ENCODE results near the gene FABP3.
"Not testable (repeated sequence)": the region's sequence is repeated elsewhere in the genome, so short reads cannot be mapped to it uniquely, and the experiment has no call there.

The FABP3 gene

GRCh38 chr1:31389616-31390015 lies 16.7 kb upstream of the FABP3 start:
- no peaks in the 10 kb centered on the region for H3K4me1 ChIP-seq

GRCh38 chr1:31387612-31388011 lies 14.7 kb upstream of the FABP3 start:
- H3K9ac ChIP-seq, result no peak overlapping the region
- no peak overlapping the region for H3K4me3 ChIP-seq (ENCODE audit: low read depth, low read length)
- no peaks in the 10 kb centered on the region for H3K27me3 ChIP-seq (ENCODE audit: control insufficient read depth, insufficient read depth, low read length)
- H3K9me3 ChIP-seq (ENCODE audit: control insufficient read depth, low read length), result no peaks in the 10 kb centered on the region
- no peaks in the 10 kb centered on the region for H3K4me1 ChIP-seq
- no peak overlapping the region for H3K27ac ChIP-seq
- H3K4me2 ChIP-seq (ENCODE audit: low read length), result no peak overlapping the region
- no peak for TF ChIP-seq CTCF (IDR thresholded peaks at IDR 0.05)
- H3K79me2 ChIP-seq, result no peaks in the 10 kb centered on the region
- no peaks in the 10 kb centered on the region for H3K36me3 ChIP-seq (ENCODE audit: control insufficient read depth, insufficient read depth, low read length)
- no peak overlapping the region for H2AFZ ChIP-seq

More at GRCh38 chr1:31389616-31390015, 16.7 kb upstream of the FABP3 start:
- H3K4me2 ChIP-seq (ENCODE audit: low read length), result no peak overlapping the region
- H3K4me3 ChIP-seq (ENCODE audit: low read depth, low read length), result no peak overlapping the region
- H3K36me3 ChIP-seq (ENCODE audit: control insufficient read depth, insufficient read depth, low read length), result no peaks in the 10 kb centered on the region
- H3K9ac ChIP-seq, result no peak overlapping the region
- no peak for TF ChIP-seq CTCF (IDR thresholded peaks at IDR 0.05)
- no peaks in the 10 kb centered on the region for H3K9me3 ChIP-seq (ENCODE audit: control insufficient read depth, low read length)
- H3K27me3 ChIP-seq (ENCODE audit: control insufficient read depth, insufficient read depth, low read length), result no peaks in the 10 kb centered on the region
- no peak overlapping the region for H3K27ac ChIP-seq
- no peaks in the 10 kb centered on the region for H3K79me2 ChIP-seq
- H2AFZ ChIP-seq, result no peak overlapping the region

DNA sequence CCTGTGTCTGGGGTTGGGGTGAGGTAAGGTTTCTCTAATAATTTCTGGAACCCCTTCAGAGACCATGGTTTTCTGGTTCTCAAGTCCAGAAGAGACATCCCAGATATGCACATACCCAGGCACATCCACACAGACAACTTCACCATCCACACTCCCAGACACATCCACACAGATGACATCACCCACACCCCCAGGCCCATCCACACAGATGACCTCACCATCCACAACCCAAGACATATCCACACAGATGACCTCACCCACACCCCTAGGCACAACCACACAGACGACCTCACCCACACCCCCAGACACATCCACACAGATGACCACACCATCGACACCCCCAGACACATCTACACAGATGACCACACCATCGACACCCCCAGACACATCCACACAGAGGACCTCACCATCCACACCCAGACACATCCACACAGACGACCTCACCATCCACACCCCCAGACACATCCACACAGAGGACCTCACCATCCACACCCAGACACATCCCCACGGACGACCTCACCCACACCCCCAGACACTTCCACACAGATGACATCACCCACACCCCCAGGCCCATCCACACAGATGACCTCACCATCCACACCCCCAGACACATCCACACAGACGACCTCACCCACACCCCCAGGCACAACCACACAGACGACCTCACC lies 13.8 kb upstream of the FABP3 start:
- not testable (repeated sequence) for H3K79me2 ChIP-seq; H3K9ac ChIP-seq; H3K4me1 ChIP-seq; H3K36me3 ChIP-seq (ENCODE audit: control insufficient read depth, insufficient read depth, low read length); H2AFZ ChIP-seq; H3K27me3 ChIP-seq (ENCODE audit: control insufficient read depth, insufficient read depth, low read length); H3K27ac ChIP-seq; H3K4me3 ChIP-seq (ENCODE audit: low read depth, low read length); H3K4me2 ChIP-seq (ENCODE audit: low read length); H3K9me3 ChIP-seq (ENCODE audit: control insufficient read depth, low read length)

DNA sequence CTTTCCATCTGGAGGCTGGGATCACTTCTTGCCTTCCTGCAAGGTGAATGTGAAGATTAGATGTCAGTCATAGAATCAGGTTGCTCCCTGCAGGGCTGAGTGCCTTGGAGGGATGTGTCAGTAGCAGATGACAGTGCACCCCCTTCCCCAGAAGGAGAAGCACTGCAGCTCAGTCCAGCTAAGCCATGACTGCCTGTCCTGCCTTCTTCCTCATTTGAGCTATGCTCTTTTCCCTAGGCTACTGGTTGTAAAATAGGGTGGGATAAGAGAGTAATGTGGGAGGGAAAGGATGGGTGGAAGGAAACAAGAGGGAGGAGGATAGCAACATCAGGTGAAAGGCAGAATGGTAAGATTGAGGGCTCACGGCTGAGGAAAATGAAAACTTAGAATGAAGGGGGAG lies 11.1 kb upstream of the FABP3 start:
- no peak overlapping the region for H3K9ac ChIP-seq
- no peak for TF ChIP-seq CTCF (IDR thresholded peaks at IDR 0.05)

DNA sequence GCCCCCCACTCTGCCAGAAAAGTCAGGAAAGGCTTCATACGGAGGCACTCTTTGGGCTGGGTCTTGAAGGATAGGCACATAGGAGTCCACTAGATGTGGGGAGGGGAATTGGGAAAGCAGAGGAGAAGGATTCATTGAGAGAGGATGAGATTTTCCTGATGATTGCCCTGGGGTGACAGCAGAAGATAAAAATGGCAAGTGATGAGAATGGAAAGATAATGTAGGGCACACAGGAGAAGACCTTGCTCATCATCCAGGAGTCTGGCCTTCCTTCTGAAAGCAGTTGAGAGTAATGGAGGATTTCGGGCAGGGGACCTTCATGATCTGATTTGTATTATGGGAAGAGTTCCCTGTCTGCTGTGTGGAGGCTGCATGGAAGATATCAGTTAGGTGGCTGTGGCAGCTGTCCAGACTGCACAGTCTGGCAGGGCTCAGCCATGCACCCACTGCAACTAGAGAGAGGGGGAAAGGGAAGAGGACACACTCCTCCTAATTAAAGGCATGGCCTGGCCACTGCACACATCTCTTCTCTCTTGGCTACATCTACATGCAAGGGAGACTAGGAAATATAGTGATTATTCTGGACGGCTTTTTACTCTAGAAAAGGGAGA lies 9.6 kb upstream of the FABP3 start:
- H3K4me3 ChIP-seq (ENCODE audit: low read depth, low read length), result no peak overlapping the region
- no peaks in the 10 kb centered on the region for H3K79me2 ChIP-seq
- H3K27ac ChIP-seq, result no peak overlapping the region
- H3K4me2 ChIP-seq (ENCODE audit: low read length), result no peak overlapping the region
- no peaks in the 10 kb centered on the region for H3K9me3 ChIP-seq (ENCODE audit: control insufficient read depth, low read length)
- TF ChIP-seq CTCF (IDR thresholded peaks at IDR 0.05), result no peak
- no peaks in the 10 kb centered on the region for H3K36me3 ChIP-seq (ENCODE audit: control insufficient read depth, insufficient read depth, low read length)
- H3K4me1 ChIP-seq, result no peaks in the 10 kb centered on the region
- no peak overlapping the region for H3K9ac ChIP-seq
- no peak overlapping the region for H2AFZ ChIP-seq
- H3K27me3 ChIP-seq (ENCODE audit: control insufficient read depth, insufficient read depth, low read length), result no peaks in the 10 kb centered on the region

More for the DNA sequence above, 11.1 kb upstream of the FABP3 start:
- no peak overlapping the region for H3K4me3 ChIP-seq (ENCODE audit: low read depth, low read length)
- H3K27me3 ChIP-seq (ENCODE audit: control insufficient read depth, insufficient read depth, low read length), result no peaks in the 10 kb centered on the region
- no peaks in the 10 kb centered on the region for H3K9me3 ChIP-seq (ENCODE audit: control insufficient read depth, low read length)
- no peaks in the 10 kb centered on the region for H3K79me2 ChIP-seq
- H3K27ac ChIP-seq, result no peak overlapping the region
- no peaks in the 10 kb centered on the region for H3K36me3 ChIP-seq (ENCODE audit: control insufficient read depth, insufficient read depth, low read length)
- H2AFZ ChIP-seq, result no peak overlapping the region
- H3K4me1 ChIP-seq, result no peaks in the 10 kb centered on the region
- H3K4me2 ChIP-seq (ENCODE audit: low read length), result no peak overlapping the region

All from parathyroid adenoma (tissue), 2 donors.